ENCODE data around the gene YEATS4.

- TF ChIP-seq CTCF (IDR thresholded peaks at IDR 0.05) (no peak), POLR2A (IDR thresholded peaks at IDR 0.05) (no peak)
Observed at GRCh38 chr12:69343357-69343756, 16.2 kb upstream of the YEATS4 start.

Measured in heart left ventricle (tissue), 13 donors.